Measurements from ENCODE around the gene PPL.
"Not testable (repeated sequence)": the region's sequence is repeated elsewhere in the genome, so short reads cannot be mapped to it uniquely, and the experiment has no call there.

- TF ChIP-seq, protein P1, sequence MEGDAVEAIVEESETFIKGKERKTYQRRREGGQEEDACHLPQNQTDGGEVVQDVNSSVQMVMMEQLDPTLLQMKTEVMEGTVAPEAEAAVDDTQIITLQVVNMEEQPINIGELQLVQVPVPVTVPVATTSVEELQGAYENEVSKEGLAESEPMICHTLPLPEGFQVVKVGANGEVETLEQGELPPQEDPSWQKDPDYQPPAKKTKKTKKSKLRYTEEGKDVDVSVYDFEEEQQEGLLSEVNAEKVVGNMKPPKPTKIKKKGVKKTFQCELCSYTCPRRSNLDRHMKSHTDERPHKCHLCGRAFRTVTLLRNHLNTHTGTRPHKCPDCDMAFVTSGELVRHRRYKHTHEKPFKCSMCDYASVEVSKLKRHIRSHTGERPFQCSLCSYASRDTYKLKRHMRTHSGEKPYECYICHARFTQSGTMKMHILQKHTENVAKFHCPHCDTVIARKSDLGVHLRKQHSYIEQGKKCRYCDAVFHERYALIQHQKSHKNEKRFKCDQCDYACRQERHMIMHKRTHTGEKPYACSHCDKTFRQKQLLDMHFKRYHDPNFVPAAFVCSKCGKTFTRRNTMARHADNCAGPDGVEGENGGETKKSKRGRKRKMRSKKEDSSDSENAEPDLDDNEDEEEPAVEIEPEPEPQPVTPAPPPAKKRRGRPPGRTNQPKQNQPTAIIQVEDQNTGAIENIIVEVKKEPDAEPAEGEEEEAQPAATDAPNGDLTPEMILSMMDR (IDR thresholded peaks at IDR 0.05; ENCODE audit: control extremely low read depth in 1 of 3, insufficient read depth in 1 of 3, low read depth in 1 of 3, low read length in 3 of 3) = not testable (repeated sequence)
- 0 out of 2 replicates have a peak, but pooled peaks have one; percentile 4 for TF ChIP-seq CEBPB (IDR thresholded peaks at IDR 0.05; ENCODE audit: low read depth, low read length)
- TF ChIP-seq, protein P2, sequence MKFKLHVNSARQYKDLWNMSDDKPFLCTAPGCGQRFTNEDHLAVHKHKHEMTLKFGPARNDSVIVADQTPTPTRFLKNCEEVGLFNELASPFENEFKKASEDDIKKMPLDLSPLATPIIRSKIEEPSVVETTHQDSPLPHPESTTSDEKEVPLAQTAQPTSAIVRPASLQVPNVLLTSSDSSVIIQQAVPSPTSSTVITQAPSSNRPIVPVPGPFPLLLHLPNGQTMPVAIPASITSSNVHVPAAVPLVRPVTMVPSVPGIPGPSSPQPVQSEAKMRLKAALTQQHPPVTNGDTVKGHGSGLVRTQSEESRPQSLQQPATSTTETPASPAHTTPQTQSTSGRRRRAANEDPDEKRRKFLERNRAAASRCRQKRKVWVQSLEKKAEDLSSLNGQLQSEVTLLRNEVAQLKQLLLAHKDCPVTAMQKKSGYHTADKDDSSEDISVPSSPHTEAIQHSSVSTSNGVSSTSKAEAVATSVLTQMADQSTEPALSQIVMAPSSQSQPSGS (IDR thresholded peaks at IDR 0.05; ENCODE audit: low read length) = not testable (repeated sequence)
- not testable (repeated sequence) for TF ChIP-seq FOSL1 (IDR thresholded peaks at IDR 0.05; ENCODE audit: insufficient read depth, low read depth, low read length); RFX5 (IDR thresholded peaks at IDR 0.05; ENCODE audit: borderline replicate concordance, low read depth, low read length); SUZ12 (IDR thresholded peaks at IDR 0.05; ENCODE audit: low read length)
Measured at GRCh38 chr16:4963527-4963926, 26.6 kb upstream of the PPL start.

Measured in H1 (cell line).